Urothelium cell line (cell line): ENCODE results near the gene KREMEN2.
"Not testable (repeated sequence)": the region's sequence is repeated elsewhere in the genome, so short reads cannot be mapped to it uniquely, and the experiment has no call there.

Source experiments
- DNase-seq: peaks from one replicate; pipeline ENCODE4 v3.0.0; 2011; ENCODE audit warnings: low spot score, mixed read lengths
- FAIRE-seq: peaks from 2 replicates; lab custom pipeline; 2011; peaks lifted over from hg19 to GRCh38; lab: Jason Lieb, UNC

The KREMEN2 gene

GRCh38 chr16:2963723-2964474 lies at the start of gene KREMEN2:
Gene KREMEN2, plus strand, starts transcription at chr16:2964275. Its CDS starts 246 bp downstream, at chr16:2964521.
- DNase-seq = peak; percentile 92

GRCh38 chr16:2915196-2915929 lies 48.7 kb upstream of the KREMEN2 start:
- FAIRE-seq (no peak), DNase-seq (no peak)

More at GRCh38 chr16:2963723-2964474, at the start of gene KREMEN2:
- peak; percentile 27 for FAIRE-seq

- FAIRE-seq (no peak), DNase-seq (peak; percentile 64)
Observed at GRCh38 chr16:2919511-2920255, 44.4 kb upstream of the KREMEN2 start.

DNA sequence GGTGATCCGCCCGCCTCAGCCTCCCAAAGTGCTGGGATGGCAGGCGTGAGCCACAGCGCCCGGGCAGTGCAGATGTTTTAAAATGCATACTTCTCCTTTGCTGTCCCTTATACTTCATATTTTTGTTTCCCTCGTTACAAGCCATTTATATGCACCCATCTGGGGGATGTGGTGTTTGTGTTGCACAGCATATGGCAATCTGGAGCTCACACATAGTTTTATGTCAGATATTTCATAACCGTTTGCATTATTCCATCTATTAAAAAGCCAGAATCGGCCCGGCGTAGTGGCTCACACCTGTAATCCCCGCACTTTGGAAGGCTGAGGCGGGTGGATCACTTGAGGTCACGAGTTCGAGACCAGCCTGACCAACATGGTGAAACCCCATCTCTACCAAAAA lies 40.6 kb upstream of the KREMEN2 start:
- FAIRE-seq = no peak

DNA sequence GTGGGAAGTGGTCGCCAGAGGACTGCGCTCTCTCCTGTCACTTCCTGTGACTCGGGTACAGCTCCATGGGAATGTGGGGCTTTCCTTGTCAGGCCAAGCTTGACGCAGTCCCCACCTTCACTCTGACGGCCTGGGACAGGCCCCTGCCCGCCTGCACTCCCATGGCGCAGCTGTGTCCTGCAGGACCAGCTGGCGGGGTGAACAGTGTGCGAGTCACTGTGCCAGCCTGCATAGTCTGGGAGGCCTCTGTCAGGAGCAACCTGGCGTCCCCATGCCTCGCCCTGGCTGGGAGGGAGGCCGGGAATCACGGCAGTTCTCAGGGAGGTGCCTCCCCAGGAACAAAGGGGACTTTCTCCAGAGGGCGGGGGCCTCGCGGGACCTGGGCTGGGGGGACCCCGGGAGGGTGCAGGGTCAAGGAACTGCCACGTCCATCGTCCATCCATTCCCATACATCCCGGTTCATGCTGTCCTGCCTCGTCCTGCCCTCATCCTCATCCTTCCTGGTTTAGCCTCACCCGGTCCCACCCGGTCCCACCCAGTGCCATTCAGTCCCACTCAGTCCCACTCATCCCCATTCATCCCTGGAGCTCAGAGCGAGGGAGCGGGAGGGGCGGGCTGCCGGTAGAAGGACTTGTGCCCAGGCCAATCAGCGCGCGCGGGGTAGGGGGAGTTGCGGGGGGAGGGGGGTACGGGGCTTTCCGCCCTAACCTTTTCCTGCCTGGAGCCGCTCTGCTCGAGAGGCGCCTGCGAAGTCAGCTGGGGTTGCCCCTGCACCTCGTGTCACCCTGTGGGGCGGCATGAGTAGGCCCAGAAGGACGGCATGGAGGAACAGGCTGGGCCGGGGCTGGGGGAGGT lies 38.9 kb upstream of the KREMEN2 start:
- FAIRE-seq = no peak
- DNase-seq = no peak

More for the DNA sequence above, 40.6 kb upstream of the KREMEN2 start:
- no peak for DNase-seq

GRCh38 chr16:2925951-2926649 lies 38.0 kb upstream of the KREMEN2 start:
- DNase-seq (no peak), FAIRE-seq (no peak)

- DNase-seq (no peak), FAIRE-seq (no peak)
Observed at GRCh38 chr16:2926650-2926999, 37.5 kb upstream of the KREMEN2 start.

DNA sequence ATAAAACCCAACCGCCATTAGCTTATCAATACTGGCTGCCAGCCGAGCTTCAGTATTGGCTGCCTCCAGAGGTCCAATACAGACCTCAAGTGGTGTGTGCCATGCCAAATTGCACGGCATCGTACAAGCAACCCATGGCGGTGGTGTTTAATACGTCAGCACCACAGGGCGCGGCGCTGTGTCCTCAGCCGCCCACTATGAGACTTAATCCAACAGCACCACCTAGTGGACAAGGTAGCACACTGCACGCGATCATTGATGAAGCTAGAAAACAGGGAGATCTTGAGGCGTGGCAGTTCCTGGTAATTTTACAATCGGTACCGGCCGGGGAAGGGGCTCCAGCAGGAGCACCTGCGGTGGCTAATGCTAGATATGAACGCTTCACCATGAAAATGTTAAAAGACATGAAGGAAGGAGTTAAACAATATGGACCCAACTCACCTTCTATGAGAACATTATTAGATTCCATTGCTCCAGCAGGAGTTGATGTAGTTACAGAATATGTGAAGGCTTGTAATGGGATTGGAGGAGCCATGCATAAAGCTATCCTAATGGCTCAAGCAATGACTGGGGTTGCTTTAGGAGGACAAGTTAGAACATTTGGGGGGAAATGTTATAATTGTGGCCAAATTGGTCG lies 36.9 kb upstream of the KREMEN2 start:
- DNase-seq (peak; percentile 75), FAIRE-seq (peak; percentile 89)

DNA sequence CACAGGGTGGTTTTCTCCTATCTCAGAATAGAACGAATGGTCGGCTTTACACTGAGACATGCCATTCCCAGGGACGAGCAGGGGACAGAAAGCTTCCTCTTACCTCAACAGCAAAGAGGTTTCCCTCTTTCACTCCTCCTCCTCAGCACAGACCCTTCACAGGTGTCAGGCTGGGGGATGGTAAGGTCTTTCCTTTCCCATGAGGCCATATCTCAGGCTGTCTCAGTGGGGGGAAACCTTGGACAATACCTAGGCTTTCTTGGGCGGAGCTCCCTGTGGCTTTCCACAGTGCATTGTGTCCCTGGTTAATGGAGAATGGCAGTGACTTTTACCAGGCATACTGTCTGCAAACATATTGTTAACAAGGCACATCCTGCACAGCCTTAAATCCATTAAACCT lies 35.9 kb upstream of the KREMEN2 start:
- DNase-seq, FAIRE-seq: not testable (repeated sequence)

DNA sequence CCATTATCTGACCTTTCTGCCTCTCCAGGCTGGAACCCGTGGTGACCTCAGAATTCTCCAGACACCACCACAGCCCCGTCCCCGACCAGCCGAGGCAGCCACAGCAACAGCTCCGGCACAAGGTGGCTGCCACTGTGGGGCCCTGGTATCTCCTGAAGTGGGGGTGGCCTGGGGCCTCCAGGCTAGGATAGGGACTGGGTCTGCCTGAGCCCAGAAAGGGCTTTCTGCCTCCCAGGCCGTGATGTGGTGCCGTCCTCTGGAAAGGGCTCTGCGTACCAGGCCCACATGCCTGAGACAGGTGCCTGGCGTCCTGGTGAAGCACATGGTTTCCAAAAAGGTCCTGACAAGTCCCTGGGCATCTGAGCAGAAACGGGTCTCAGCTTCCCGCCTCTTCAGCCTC lies 35.3 kb upstream of the KREMEN2 start:
- FAIRE-seq = no peak
- no peak for DNase-seq

DNA sequence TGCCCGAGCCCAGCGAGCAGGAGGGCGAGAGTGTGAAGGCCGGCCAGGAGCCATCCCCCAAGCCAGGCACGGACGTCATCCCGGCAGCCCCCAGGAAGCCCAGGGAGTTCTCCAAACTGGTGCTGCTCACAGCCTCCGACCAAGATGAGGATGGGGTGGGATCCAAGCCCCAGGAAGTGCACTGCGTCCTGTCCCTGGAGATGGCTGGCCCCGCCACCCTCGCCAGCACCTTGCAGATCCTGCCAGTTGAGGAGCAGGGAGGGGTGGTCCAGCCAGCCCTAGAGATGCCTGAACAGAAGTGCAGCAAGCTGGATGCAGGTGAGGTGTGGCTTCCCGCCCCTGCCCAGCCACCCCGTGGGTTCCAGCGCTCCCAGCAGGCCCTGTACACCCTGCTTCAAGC lies 34.4 kb upstream of the KREMEN2 start:
- DNase-seq = no peak
- FAIRE-seq = no peak

DNA sequence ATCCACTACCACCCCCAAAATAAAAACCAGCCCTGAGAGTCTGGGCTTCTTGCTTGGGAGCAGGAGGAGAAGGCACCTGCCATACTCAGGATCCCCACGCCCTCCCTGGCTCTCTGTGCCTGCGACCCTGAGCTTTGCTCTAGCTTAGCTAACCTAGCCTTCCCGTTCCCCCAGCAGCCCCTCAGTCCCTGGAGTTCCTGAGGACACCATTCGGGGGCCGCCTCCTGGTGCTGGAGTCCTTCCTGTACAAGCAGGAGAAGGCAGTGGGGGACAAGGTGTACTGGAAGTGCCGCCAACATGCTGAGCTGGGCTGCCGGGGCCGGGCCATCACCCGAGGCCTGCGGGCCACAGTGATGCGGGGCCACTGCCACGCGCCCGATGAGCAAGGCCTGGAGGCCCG lies 33.8 kb upstream of the KREMEN2 start:
- no peak for DNase-seq
- no peak for FAIRE-seq

GRCh38 chr16:2931231-2931914 lies 32.7 kb upstream of the KREMEN2 start:
- not testable (repeated sequence) for FAIRE-seq, DNase-seq

DNA sequence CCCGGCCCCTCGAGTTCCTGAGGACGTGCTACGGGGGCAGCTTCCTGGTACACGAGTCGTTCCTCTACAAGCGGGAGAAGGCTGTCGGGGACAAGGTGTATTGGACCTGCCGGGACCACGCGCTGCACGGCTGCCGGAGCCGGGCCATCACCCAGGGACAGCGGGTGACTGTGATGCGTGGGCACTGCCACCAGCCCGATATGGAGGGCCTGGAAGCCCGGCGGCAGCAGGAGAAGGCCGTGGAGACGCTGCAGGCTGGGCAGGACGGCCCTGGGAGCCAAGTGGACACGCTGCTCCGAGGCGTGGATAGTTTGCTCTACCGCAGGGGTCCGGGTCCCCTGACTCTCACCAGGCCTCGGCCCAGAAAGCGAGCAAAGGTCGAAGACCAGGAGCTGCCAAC lies 30.9 kb upstream of the KREMEN2 start:
- FAIRE-seq = no peak
- no peak for DNase-seq

DNA sequence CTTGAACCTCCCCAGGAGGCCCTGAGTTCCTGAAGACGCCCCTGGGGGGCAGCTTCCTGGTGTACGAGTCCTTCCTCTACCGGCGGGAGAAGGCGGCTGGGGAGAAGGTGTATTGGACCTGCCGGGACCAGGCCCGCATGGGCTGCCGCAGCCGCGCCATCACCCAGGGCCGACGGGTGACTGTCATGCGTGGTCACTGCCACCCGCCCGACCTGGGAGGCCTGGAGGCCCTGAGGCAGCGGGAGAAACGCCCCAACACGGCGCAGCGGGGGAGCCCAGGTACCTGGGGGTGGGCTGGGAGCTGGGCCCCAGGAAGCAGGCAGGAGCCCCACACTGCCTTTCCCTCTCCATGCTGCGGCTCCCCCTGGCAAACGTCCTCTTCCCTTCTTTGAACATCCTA lies 30.4 kb upstream of the KREMEN2 start:
- DNase-seq = no peak
- FAIRE-seq = no peak

- FAIRE-seq (no peak), DNase-seq (no peak)
Observed at GRCh38 chr16:2934450-2934849, 29.6 kb upstream of the KREMEN2 start.

- FAIRE-seq = no peak
- no peak for DNase-seq
Observed at GRCh38 chr16:2936436-2937011, 27.6 kb upstream of the KREMEN2 start.

DNA sequence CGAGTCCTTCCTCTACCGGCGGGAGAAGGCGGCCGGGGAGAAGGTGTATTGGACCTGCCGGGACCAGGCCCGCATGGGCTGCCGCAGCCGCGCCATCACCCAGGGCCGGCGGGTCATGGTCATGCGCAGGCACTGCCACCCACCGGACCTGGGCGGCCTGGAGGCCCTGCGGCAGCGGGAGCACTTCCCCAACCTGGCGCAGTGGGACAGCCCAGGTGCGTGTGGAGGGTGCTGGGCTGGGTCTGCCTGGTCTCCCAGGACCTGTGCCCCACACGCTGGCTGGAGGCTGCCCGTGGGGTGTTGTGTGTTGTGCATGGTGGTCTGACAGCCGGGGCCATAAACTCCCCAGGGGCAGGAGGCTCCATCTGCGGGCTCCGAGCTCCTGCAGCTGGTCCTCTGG lies 26.9 kb upstream of the KREMEN2 start:
- FAIRE-seq = no peak
- DNase-seq = no peak

GRCh38 chr16:2938206-2938605 lies 25.9 kb upstream of the KREMEN2 start:
- FAIRE-seq = no peak

More at GRCh38 chr16:2938206-2938605, 25.9 kb upstream of the KREMEN2 start:
- no peak for DNase-seq
